Activated CD4-positive, alpha-beta T cell treated with anti-CD3 and anti-CD28 coated beads, Interleukin-2, amount 50 U/mL, for 1 hour (primary cell): ENCODE results near the gene RLN2.
"Not testable (repeated sequence)": the region's sequence is repeated elsewhere in the genome, so short reads cannot be mapped to it uniquely, and the experiment has no call there.

Source experiments
- DNase-seq: peaks from one replicate; pipeline ENCODE4 v3.0.0-alpha.2; 2020

The RLN2 gene, protein sequence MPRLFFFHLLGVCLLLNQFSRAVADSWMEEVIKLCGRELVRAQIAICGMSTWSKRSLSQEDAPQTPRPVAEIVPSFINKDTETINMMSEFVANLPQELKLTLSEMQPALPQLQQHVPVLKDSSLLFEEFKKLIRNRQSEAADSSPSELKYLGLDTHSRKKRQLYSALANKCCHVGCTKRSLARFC

DNA sequence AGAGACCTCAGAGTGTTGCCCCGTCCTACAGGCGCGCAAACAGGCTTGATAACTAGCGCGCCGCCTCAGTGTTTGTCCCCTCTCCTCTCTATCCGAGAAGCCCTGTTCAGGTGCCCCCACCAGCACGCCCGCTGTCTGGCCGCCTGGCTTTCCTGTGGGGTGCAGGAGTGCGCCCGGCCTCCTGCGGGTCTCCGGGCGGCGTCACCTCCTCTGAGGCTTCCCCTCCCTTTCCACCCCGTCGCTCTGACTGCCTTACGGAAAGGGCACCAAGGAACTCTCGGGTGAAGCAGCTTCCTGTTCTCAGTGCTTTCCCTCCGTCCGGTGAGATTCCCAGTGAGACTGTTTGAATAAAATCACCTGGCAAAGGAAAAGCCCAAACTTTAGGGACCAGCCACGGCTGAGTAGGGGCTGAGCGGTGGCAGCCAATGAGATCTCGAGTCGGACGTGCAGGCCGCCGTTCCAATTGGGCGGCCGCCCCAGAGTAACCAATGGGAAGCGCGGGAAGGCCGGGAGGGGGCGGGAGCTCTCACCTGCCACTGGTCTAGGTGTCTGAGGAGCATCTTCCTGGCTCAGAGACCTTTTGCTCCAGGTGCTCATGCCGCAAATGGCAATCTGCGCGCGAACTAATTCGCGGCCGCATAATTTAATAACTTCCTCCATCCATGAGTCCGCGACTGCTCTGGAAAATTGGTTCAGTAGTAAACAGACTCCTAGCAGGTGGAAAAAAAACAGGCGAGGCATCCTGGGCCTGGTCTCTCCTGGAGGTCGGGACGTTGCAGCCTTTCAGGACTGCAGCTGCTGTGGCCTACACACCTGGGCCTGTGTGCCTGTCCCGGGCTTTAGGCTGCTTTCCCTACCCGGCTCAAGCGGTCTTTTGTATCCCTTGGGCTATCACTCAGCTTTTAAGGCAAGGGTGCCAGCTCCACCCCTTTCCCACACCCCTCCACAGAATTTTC, at the start of gene RLN2:
RLN2 (minus strand) TSS at position 877 of the 956 bp plus-strand sequence; CDS start at position 741, 136 bp downstream.
- DNase-seq, result not testable (repeated sequence)

DNA sequence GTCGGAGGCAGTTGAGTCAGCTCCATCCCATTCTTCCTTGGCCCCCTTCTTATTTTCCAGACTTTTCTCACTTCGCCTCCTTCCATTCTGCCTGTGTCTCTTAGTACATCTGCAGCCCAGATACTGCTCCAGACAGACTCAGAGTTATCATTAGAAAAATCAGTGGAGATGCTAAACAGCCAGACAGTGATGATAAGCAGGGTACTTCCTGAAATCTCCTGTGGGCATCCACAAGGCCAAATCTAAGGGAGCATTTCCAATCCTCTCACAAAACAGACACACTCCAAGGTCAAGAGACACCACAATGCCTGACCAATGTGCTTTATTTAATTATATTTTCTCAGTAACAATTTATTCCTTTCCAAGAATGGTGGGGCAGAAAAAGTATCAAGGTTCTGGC, 49.7 kb upstream of the RLN2 start:
- DNase-seq, result no peak

DNA sequence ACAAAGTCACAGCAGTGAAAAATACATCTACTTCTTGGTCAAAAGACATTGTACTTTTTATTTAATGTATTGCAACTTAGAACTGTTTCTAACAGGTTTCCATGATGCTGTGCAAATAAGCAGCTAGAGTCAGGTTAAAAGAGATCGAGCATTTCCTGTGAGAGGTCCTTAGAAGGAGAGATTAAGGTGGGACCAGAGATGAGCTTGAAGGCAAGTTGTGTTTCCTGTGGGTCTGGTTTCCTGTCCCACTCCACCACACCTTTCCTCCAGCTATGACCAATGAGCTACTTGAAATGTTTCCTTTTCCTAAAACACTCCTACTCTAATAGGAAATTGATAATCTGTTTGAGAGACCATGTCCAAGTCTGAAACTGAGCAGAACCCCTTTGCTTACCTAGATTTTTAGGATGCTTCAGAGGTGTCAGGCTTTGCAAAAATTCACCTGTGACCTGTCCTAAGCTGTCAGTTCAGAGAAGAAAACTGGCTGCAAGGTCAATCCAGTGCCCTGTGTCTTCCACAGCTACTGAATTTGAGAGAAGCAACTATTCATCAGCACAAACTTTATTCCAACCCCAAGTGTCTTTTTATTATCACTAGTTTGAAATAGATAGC, 48.2 kb upstream of the RLN2 start:
- no peak for DNase-seq

DNA sequence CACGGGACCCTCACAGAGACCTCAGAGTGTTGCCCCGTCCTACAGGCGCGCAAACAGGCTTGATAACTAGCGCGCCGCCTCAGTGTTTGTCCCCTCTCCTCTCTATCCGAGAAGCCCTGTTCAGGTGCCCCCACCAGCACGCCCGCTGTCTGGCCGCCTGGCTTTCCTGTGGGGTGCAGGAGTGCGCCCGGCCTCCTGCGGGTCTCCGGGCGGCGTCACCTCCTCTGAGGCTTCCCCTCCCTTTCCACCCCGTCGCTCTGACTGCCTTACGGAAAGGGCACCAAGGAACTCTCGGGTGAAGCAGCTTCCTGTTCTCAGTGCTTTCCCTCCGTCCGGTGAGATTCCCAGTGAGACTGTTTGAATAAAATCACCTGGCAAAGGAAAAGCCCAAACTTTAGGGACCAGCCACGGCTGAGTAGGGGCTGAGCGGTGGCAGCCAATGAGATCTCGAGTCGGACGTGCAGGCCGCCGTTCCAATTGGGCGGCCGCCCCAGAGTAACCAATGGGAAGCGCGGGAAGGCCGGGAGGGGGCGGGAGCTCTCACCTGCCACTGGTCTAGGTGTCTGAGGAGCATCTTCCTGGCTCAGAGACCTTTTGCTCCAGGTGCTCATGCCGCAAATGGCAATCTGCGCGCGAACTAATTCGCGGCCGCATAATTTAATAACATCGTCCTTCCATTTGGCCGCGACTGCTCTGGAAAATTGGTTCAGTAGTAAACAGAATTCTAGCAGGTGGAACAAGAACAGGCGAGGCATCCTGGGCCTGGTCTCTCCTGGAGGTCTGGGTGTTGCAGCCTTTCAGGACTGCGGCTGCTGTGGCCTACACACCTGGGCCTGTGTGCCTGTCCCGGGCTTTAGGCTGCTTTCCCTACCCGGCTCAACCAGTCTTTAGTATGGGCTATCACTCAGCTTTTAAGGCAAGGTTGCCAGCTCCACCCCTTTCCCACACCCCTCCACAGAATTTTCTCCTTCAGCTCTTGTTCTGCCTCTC, 34.8 kb upstream of the RLN2 start, which contains the start of gene RLN1:
RLN1 (minus strand) TSS at position 885 of the 990 bp plus-strand sequence; CDS start at position 755, 130 bp downstream.
- DNase-seq, result peak; percentile 4

DNA sequence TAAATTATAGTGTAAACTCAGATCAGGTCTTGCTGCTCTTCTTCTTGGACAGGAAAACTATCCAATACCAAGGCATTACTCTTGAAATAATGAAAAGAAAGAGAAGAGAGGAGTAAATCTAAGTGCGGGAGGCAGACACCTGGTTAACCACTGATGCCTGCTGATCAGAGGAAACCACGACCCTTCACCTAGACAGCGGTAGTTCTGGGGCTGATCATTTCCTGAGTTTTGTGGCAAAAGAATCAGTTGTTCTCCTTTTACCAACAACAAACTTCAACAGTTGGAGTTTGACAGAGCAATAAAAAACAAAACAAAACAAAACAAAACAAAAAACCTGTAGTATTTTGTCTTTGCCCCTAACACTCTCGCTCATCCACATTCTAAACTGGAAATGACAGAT, 32.2 kb upstream of the RLN2 start:
- peak; percentile 26 for DNase-seq

DNA sequence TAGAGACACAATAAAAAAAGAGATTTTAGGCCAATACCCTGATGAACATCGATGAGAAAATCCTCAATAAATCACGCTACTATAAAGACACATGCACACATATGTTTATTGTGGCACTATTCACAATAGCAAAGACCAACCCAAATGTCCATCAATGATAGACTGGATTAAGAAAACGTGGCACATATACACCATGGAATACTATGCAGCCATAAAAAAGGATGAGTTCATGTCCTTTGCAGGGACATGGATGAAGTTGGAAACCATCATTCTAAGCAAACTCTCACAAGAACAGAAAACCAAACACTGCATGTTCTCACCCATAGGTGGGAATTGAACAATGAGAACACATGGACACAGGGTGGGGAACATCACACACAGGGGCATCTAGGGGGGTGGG, 26.8 kb upstream of the RLN2 start:
- DNase-seq, result not testable (repeated sequence)

DNA sequence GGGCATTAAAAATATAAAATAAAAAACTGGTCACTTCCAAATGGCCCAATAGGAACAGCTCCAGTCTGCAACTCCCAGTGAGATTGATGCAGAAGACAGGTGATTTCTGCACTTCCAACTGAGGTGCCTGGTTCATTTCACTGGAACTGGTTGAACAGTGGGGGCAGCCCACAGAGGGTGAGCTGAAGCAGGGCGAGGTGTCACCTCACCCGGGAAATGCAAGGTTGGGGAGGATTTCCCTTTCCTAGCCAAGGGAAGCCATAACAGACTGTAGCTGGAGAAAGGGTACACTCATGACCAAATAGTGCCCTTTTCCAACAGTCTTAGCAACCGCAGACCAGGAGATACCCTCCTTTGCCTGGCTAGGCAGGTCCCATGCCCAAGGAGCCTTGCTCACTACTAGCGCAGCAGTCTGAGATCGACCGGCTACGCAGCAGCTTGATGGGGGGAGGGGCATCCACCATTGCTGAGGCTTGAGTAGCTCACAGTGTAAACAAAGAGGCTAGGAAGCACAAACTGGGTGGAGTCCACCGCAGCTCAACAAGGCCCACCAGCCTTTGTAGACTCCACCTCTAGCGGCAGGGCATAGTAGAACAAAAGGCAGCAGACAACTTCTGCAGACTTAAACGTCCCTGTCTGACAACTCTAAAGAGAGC, 22.5 kb upstream of the RLN2 start:
- peak; percentile 22 for DNase-seq

DNA sequence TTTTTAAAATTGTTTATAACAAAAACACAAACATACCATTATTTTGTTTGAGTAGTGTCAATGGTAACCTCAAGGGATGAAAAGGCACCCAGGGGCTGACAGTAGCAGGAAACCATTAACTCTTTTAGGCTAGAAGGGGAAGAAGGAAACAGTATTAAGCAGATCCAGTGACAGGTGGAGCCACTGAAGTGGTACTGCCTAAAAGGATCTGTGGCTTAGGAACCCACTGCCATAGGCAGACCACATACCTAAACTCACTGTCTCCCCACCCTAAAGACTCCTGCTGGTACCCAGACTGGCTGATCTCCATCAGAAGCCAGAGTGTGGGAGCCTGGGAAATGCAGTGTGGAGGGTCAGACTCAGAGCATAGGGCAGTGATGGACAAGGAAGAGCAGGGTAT, 21.7 kb upstream of the RLN2 start:
- no peak for DNase-seq

DNA sequence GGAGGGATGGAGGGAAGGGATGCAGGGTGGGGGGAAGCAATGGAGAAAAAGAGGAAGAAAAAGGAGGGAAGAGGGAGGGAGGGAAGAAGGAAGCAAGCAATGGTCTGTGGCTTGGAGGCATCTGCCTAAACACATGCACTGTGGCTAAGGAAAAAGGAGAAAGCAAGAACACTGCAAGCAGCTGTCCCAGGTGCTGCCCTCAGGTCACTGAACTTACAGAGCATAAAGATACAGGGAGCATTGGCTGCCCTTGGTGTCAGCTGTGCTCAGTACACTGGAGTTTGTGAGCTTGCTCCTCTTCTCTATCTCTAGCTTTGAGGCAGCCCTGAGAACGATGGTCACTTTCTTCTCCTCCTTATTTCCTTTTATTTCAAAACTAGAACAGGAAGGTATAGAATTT, 17.1 kb upstream of the RLN2 start:
- DNase-seq, result not testable (repeated sequence)

DNA sequence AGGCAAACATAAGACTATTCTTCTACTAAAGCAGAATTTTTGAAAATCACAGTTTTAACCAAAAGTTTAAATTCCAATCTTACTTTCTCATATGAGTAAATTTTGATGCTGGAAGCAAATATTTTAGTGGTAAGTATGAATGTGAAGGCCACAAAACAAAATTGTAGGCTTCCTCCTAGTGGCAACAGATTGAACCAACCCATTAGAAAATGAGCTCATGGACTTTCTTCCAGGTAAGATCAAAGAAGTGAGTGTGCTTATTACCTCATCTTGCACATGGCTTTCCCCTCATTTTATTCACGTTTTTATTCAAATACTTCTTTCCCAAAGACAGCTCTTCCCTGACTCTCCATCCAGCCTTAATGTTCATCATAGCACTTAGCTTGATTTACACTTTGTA, 16.5 kb upstream of the RLN2 start:
- no peak for DNase-seq

DNA sequence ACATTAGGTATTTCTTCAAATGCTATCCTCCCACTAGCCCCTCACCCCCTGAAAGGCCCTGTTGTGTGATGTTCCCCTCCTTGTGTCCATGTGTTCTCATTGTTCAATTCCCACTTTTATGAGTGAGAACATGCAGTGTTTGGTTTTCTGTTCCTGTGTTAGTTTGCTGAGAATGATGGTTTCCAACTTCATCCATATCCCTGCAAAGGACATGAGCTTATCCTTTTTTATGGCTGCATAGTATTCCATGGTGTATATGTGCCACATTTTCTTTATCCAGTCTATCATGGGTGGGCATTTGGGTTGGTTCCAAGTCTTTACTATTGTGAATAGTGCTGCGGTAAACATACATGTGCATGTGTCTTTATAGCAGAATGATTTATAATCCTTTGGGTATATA, 11.9 kb upstream of the RLN2 start:
- DNase-seq, result not testable (repeated sequence)

DNA sequence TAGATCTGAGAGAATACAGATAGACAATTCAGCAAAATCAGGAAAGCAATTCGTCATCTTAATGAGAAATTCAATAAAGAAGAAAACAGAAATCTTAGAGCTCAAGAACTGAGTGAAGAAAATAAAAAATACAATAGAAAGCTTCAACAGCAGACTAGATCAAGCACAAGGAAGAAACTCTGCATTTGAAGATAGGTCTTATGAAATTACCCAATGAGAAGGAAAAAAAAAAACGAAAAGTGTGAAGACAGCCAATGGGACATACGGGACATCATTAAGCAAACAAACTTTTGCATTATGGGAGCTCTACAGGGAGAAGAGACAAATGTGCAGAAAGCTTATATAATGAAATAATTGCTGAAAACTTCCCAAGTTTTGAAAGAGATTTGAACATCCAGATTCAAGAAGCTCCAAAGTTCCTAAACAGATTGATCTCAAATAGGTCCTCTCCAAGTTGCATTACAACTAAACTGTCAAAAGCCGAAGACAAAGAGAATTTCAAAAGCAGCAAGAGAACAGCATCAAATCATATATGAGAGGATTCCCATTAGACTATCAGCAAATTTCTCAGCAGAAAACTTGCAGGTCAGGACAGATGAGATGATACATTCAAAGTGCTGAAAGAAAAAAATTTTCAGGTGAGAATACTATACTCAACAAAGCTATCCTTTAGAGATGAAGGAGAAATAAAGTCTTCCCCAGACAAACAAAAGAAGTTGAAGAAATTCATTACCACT, 10.8 kb upstream of the RLN2 start:
- DNase-seq, result no peak

DNA sequence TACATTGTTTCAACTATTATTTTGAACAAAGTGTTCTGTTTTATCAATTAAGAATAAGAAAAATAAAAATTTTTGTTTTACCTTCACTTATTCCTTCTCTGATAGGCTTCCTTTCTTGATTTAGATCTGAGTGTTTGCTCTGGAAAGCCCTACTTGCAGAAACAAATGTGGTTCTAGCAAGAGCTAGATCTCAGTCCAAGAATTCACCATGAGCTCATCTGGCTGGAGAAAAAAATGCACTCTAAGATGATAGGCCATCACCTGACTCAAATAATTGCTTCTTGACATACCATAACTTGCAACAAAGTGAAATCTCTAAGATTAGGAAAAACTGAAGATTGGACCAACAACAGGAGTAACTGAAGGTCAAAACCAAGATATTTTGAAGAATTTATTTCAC, 6.3 kb upstream of the RLN2 start:
- DNase-seq, result no peak

DNA sequence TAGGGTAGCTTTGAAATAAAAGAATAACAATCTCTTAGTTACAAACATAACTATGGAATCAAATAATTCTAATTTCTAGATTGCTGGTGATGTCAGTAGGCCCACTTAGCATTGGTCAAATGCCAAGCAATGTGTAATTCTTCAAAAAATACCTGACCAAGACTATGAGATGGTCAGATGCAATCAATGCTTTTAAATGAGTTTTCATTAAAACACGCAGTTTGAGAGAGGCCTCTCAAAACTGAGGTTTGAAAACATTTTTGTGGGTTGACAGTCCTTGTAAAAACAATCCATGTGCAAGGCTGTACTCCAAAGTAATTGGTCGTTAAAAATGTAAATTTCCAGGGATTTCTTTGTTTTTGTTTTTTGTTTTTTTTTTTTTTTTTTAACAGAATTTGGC, 1.2 kb upstream of the RLN2 start:
- no peak for DNase-seq

DNA sequence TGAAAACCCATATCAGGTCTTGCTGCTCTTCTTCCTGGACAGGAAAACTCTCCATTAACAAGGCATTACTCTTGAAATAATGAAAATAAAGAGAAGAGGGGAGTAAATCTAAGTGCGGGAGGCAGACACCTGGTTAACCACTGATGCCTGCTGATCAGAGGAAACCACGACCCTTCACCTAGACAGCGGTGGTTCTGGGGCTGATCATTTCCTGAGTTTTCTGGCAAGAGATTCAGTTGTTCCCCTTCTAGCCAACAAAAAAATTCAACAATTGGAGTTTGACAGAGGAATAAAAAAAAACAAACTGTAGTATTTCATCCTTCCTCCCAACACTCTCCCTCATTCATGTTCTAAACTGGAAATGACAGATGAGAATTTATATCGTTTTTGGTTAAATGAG, 3.0 kb downstream of the RLN2 start:
- no peak for DNase-seq

DNA sequence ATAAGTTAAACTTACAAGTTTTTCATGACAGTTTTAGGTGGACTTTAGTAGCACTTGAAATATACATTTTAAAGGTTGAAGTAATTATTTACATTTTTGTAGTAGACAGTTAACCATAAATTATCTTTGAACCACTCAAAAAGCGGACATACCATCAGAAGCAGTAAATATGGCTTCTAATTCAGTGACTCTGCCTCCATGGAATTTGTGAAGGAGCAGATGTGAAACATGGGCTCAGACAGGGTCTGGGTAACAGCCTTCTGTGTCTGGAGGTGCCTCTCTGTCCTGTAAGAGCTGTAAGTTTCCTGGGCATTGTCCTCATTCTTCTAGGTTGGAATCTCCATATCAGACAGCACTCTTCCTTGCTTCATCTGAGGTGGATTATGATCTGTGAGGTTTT, 12.4 kb downstream of the RLN2 start:
- no peak for DNase-seq

DNA sequence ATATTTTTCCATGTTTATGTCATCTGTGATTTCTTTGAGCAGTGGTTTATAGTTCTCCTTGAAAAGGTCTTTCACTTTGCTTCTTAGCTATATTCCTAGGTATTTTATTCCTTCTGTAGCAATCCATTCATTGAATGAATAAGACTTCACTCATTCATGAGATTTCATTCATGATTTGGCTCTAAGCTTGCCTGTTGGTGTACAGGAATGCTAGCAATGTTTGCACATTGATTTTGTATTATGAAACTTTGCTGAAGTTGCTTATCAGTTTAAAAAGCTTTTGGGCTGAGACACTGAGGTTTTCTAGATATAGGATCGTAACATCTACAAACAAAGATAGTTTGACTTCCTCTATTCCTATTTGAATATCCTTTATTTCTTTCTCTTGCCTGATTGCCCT, 15.9 kb downstream of the RLN2 start:
- DNase-seq, result no peak

DNA sequence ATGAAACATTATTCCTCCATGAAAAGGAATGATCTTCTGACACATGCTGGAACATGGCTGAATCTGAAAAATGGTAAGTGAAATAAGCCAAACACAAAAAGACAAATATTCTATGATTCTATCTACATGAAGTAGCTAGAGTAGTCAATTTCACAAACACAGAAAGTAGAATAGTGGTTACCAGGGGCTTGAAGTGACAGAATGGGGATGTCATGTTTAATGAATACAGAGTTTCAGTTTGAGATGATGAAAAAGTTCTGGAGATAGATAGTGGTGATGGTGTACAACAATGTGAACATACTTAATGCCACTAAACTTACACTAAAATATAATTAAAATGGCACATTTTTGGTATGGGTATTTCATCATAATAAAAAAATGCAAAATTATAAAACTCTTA, 18.3 kb downstream of the RLN2 start:
- no peak for DNase-seq

DNA sequence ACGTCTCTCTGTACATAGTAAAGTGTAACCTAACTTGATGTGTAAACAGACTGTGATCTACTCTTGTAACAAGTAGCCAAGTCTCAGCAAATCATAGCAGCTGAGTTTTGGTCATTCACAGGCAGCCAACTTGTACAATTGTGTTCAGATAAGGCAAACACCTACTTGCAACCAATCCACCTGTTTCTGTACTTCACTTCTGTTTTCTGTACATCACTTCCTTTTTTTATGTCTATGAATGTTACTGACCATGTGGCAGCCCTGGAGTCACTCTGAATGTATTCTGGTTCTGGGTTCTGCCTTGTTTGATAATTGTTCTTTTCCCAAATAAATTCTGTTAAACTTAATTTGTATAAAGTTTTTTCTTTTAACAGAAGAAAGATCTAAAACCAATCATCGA, 26.0 kb downstream of the RLN2 start:
- no peak for DNase-seq

DNA sequence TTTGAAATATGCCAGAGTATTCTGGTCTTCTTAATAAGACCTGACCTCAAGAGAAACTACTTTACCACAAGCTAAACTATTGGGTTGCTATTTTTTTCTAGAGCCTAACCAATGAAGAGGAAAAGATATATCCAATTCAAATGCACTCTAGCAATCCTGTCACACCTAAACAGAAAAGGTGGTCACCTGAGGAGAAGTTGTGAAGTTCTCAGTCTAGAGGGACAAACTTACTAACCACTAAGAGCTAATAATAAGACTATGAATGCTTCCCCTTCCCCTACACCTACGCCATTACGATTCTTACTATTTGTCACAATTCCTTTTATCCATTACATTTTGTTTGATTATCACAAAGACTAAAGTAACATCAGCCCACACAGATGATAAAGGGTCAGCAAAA, 29.7 kb downstream of the RLN2 start:
- no peak for DNase-seq

DNA sequence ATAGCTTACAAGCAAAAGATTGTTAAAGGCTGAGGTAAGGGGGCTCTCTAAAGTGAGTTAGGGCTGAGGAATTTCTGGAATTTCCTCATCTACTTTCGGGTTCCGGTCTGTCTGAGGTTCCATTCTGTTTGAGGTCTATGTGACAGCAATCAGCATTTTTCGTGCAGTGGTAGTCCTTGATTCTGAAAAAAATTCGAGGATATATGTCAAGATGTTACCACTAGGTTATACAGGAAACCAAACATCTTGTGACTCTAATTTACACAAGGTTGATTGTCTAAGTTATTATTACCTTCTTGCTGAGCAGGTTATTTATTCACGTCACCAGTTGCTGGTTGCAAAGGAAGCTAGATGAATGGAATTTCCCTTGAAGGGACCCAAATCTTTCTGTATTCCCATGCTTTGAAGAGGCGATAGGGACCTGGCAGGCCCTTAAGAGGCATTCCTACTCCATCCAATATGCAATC, 35.2 kb downstream of the RLN2 start:
- DNase-seq, result no peak
